ENCODE measurements around the gene SLC6A6. TPM values are rescaled to one million over a fixed set of nuclear protein-coding genes. Genes with fewer than 3 reads are reported as not detected.

SLC6A6 gene
- total and polyA plus RNA-seq, 10 donors = 3.4 to 150 (median 104) TPM

GRCh38 chr3:14452740-14453710, 50.6 kb downstream of the SLC6A6 start:
- intact Hi-C loops (cut with DNase I; ENCODE audit: low total_unique reads) = loop anchor here (10.0 kb wide), 1 partner anchor 48 kb away; the partner anchor contains the start of gene SLC6A6
- peaks cover 11 to 53% (median 40%) of the 10 kb centered on the region in 6 donors for H3K4me1 ChIP-seq
- H3K9me3 ChIP-seq = no peaks in the 10 kb centered on the region
- peak overlapping the region in 1 of 8 donors; percentile 11 for H3K4me3 ChIP-seq
- peak overlapping the region; percentile 15 to 82 (median 71) for H3K27ac ChIP-seq
- peak; percentile 84 for DNase-seq
- no peaks in the 10 kb centered on the region for H3K27me3 ChIP-seq (replicated peaks in 1 of 7)
- 48 to 72% (median 65%) methylated on average over 24 to 25 of the region's 25 CpGs for WGBS, 5 donors
- TF ChIP-seq POLR2A (IDR thresholded peaks at IDR 0.05) (no peak), POLR2AphosphoS5 (IDR thresholded peaks at IDR 0.05) (peak; percentile 61 to 78 (median 64))
- TF ChIP-seq, protein P1, sequence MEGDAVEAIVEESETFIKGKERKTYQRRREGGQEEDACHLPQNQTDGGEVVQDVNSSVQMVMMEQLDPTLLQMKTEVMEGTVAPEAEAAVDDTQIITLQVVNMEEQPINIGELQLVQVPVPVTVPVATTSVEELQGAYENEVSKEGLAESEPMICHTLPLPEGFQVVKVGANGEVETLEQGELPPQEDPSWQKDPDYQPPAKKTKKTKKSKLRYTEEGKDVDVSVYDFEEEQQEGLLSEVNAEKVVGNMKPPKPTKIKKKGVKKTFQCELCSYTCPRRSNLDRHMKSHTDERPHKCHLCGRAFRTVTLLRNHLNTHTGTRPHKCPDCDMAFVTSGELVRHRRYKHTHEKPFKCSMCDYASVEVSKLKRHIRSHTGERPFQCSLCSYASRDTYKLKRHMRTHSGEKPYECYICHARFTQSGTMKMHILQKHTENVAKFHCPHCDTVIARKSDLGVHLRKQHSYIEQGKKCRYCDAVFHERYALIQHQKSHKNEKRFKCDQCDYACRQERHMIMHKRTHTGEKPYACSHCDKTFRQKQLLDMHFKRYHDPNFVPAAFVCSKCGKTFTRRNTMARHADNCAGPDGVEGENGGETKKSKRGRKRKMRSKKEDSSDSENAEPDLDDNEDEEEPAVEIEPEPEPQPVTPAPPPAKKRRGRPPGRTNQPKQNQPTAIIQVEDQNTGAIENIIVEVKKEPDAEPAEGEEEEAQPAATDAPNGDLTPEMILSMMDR (IDR thresholded peaks at IDR 0.05 in 8 of 11, conservative IDR thresholded peaks at IDR 0.05 in 3 of 11) = peak in 2 of 11 experiments; percentile 15
- H3K36me3 ChIP-seq = peaks cover under 1 to 100% (median 69%) of the 10 kb centered on the region in 6 donors

DNA sequence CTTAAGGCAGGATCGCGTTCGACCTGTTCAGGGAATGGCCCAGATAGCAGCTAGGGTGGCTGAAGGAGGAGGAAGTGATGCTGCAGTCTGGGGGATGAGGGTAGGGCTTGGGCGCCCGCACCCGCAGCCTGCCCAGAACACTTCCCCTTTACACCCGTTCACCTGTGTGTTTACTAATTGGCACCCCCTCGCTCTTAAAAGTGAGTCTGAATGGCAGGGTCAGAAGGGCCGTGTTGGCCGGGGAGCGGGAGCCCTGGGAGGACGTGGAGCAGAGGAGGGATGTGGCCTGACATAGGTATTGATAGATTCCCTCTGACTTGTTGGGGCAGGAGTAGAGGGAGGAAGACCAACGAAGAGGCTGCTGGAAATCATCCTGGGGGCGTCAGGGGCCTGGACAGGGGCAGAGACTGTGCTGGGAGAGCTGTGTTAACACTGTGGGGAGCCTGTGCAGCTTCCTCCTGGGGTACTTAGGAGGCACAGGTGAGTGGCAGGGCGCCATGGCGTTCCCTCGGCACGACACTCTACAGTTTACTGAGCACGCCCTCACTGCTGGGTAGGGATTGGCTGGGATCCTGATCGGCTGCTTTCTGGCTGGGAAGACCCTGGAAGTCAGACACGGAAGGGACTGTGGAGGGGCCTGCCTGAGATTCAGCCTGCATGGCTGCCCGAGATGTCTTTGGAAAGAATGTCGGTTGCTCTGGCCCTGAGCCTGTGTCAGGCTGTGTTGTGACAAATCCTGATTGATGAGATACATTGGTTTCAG, 51.7 kb downstream of the SLC6A6 start:
- Histone ChIP-seq H3K27me3 (replicated peaks in 1 of 7) (no peaks in the 10 kb centered on the region), H3K27ac (peak overlapping the region in 7 of 8 donors; percentile 62 to 82 (median 72)), H3K4me3 (peak overlapping the region in 1 of 8 donors; percentile 11), H3K4me1 (peaks cover 11 to 47% (median 36%) of the 10 kb centered on the region in 6 donors), H3K36me3 (peaks cover 0 to 100% (median 63%) of the 10 kb centered on the region in 6 donors), H3K9me3 (no peaks in the 10 kb centered on the region)
- 53 to 71% (median 61%) methylated on average over 22 to 23 of the region's 23 CpGs for WGBS, 5 donors
- DNase-seq = peak; percentile 87
- intact Hi-C loops (cut with DNase I; ENCODE audit: low total_unique reads) = loop anchor here (10.0 kb wide), 1 partner anchor 49 kb away; the partner anchor contains the start of gene SLC6A6
- TF ChIP-seq POLR2AphosphoS5 (IDR thresholded peaks at IDR 0.05) = peak; percentile 41 to 50 (median 42)
- TF ChIP-seq, protein P1 (IDR thresholded peaks at IDR 0.05 in 8 of 11, conservative IDR thresholded peaks at IDR 0.05 in 3 of 11) = no peak

GRCh38 chr3:14454639-14455310, 52.4 kb downstream of the SLC6A6 start:
- intact Hi-C loops (cut with DNase I; ENCODE audit: low total_unique reads) = loop anchor here (10.0 kb wide), 1 partner anchor 50 kb away; the partner anchor contains the start of gene SLC6A6
- Histone ChIP-seq H3K27ac (peak overlapping the region in 1 of 8 donors; percentile 70), H3K9me3 (no peaks in the 10 kb centered on the region), H3K4me3 (no peak overlapping the region), H3K27me3 (replicated peaks in 1 of 7) (no peaks in the 10 kb centered on the region), H3K36me3 (peaks cover 0 to 100% (median 64%) of the 10 kb centered on the region in 6 donors), H3K4me1 (peaks cover 11 to 47% (median 33%) of the 10 kb centered on the region in 6 donors)
- DNase-seq = no peak
- 86 to 94% (median 89%) methylated on average over 7 to 8 of the region's 8 CpGs for WGBS, 5 donors
- TF ChIP-seq, protein P1 (IDR thresholded peaks at IDR 0.05 in 8 of 11, conservative IDR thresholded peaks at IDR 0.05 in 3 of 11) = no peak
- TF ChIP-seq POLR2AphosphoS5 (IDR thresholded peaks at IDR 0.05) = no peak

All from spleen (tissue), 11 donors.